Prostate gland (tissue), 2 donors: Measurements from ENCODE around the gene TMED7.

Source experiments
- CTCF ChIP-seq, 4 experiments: fragments of 200-600 bp in 2 of 4; fragments of 450-650 bp in 2 of 4; sonication (generic) in 2 of 4; IDR thresholded peaks; 1 replicate in 3 of 4; 2 replicates in 1 of 4; pipeline ENCODE4 v1.5.1; 2016 to 2019; ENCODE audit warnings: antibody characterized with exemption in 4 of 4, mild to moderate bottlenecking in 2 of 4, moderate library complexity in 2 of 4
- POLR2A ChIP-seq: fragments of 450-650 bp; IDR thresholded peaks from one replicate; pipeline ENCODE4 v1.6.1; 2016; ENCODE audit warnings: antibody characterized with exemption, mild to moderate bottlenecking

- no peak for TF ChIP-seq CTCF (IDR thresholded peaks at IDR 0.05)
- TF ChIP-seq POLR2A: no peak
Measured at GRCh38 chr5:115629903-115630302, 4.1 kb upstream of the TMED7 start.
